Endothelial cell of coronary artery (primary cell): ENCODE measurements around the gene RTCA. TPM values are rescaled to one million over a fixed set of nuclear protein-coding genes. Genes with fewer than 3 reads are reported as not detected.

ENCODE experiments used
- total RNA-seq: library from RNA; depleted of rRNA; stranded (reverse); fragments of >200 nt; gene quantifications from 2 replicates; pipeline ENCODE4 v1.2.3, GENCODE V29; 2014

The RTCA gene
- total RNA-seq: 38.0 and 43.2 TPM in 2 replicates

DNA sequence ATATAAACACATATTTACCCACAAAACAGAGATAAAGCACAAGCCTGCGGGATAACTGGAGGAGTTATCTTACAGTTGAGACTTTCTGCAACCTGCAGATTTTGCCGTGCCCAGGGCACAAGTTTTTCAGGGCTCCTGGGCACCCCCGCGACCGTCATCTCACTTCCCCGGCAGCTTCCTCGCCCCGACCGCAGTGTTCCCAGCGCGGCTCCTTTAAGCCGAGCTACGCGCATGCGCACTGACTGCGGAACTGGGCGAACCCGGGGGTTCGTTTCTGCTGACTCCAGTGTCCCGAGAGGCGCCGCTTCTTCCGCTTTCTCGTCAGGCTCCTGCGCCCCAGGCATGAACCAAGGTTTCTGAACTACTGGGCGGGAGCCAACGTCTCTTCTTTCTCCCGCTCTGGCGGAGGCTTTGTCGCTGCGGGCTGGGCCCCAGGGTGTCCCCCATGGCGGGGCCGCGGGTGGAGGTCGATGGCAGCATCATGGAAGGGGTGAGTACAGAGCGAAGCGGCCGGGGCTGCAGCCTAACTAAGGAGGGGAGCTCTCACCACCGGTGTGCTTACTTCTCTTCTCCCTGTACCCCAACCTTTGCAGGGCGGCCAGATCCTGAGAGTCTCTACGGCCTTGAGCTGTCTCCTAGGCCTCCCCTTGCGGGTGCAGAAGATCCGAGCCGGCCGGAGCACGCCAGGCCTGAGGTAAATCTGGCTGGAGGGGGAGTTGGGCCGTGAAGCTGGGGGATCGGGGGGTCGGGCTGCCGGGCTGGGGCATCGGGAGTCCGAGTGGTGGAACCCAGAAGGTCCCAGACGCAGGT, at the start of gene RTCA:
RTCA (plus strand) TSS at position 286 of the 810 bp plus-strand sequence; CDS start at position 446, 160 bp downstream.

DNA sequence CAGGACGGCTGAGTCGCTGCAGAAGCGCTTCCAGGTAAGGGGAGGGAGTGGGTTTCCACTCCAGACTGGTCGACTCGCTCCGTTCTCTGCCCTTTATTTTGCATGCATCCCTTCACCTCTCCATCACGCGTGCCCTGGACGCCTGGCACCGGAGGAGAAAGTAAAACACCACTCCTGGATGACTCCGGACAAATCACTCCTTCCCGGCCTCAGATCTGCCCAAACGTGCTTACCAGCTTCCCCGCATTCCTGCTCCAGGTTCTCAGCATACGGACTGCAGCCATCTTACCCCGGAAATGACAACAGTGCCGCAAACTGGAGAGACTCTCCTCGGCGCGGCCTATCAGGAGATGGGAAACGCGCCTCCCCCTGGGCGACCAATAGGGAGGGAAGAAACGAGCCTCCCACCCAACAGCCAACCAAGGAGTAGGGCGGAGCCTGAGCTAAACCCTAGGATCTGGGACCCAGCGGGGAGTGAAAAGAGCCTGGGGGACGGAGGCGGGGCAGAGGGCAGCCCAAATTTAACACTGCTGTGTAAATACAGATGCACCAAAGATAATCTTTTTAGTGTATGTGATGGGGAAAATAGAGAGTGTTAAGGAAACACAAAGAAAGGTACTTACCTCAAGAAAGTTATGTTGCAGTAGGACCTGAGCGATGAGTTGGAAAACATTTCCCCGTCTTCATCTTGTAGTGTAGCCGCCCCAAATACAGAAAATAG, 16.3 kb upstream of the RTCA start, which contains the start of gene DBT:
DBT (minus strand) TSS at position 298 of the 721 bp plus-strand sequence; CDS start at position 284, 14 bp downstream.

Other genes starting within 250 kb of the RTCA start
- 2.3 and 3.0 TPM in 2 replicates for gene SASS6, start 133.3 kb upstream of the RTCA start, total RNA-seq
- gene TRMT13, start 133.1 kb upstream of the RTCA start, total RNA-seq: 9.4 and 12.5 TPM in 2 replicates
- gene LRRC39, start 88.0 kb upstream of the RTCA start, total RNA-seq: 0.09 TPM in 2 replicates
- 4.1 and 6.6 TPM in 2 replicates for gene DBT, start 16.4 kb upstream of the RTCA start, total RNA-seq
- gene CDC14A, start 86.3 kb downstream of the RTCA start, total RNA-seq: 6.5 and 10.6 TPM in 2 replicates